ENCODE data around the gene UBE2O.

- TF ChIP-seq, protein P1, sequence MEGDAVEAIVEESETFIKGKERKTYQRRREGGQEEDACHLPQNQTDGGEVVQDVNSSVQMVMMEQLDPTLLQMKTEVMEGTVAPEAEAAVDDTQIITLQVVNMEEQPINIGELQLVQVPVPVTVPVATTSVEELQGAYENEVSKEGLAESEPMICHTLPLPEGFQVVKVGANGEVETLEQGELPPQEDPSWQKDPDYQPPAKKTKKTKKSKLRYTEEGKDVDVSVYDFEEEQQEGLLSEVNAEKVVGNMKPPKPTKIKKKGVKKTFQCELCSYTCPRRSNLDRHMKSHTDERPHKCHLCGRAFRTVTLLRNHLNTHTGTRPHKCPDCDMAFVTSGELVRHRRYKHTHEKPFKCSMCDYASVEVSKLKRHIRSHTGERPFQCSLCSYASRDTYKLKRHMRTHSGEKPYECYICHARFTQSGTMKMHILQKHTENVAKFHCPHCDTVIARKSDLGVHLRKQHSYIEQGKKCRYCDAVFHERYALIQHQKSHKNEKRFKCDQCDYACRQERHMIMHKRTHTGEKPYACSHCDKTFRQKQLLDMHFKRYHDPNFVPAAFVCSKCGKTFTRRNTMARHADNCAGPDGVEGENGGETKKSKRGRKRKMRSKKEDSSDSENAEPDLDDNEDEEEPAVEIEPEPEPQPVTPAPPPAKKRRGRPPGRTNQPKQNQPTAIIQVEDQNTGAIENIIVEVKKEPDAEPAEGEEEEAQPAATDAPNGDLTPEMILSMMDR (conservative IDR thresholded peaks at IDR 0.05; ENCODE audit: low read depth in 2 of 2) = no peak
- TF ChIP-seq, protein P2, sequence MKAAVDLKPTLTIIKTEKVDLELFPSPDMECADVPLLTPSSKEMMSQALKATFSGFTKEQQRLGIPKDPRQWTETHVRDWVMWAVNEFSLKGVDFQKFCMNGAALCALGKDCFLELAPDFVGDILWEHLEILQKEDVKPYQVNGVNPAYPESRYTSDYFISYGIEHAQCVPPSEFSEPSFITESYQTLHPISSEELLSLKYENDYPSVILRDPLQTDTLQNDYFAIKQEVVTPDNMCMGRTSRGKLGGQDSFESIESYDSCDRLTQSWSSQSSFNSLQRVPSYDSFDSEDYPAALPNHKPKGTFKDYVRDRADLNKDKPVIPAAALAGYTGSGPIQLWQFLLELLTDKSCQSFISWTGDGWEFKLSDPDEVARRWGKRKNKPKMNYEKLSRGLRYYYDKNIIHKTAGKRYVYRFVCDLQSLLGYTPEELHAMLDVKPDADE (IDR thresholded peaks at IDR 0.05) = no peak
- TF ChIP-seq EZH2 (IDR thresholded peaks at IDR 0.05; ENCODE audit: low read depth, unreplicated experiment) = no peak
Measured at GRCh38 chr17:76493505-76494167, 40.7 kb upstream of the UBE2O start.

Data from GM23338 (cell line).